ENCODE results near the gene FAT1.
"Not testable (repeated sequence)": the region's sequence is repeated elsewhere in the genome, so short reads cannot be mapped to it uniquely, and the experiment has no call there.

Gene FAT1

GRCh38 chr4:186723292-186724057 is at the start of gene FAT1:
FAT1 (minus strand) TSS chr4:186723856; CDS start chr4:186709827, 14,029 bp downstream.
- no peak for DNase-seq

- DNase-seq = no peak
Observed at GRCh38 chr4:186772936-186773487, 49.4 kb upstream of the FAT1 start.

- DNase-seq = no peak
Observed at GRCh38 chr4:186771624-186772023, 48.0 kb upstream of the FAT1 start.

- no peak for DNase-seq
Observed at GRCh38 chr4:186770481-186771175, 47.0 kb upstream of the FAT1 start.

- no peak for DNase-seq
Observed at GRCh38 chr4:186767794-186768193, 44.1 kb upstream of the FAT1 start.

GRCh38 chr4:186765673-186766546 is 42.3 kb upstream of the FAT1 start:
- no peak for DNase-seq

GRCh38 chr4:186765138-186765537 is 41.5 kb upstream of the FAT1 start:
- DNase-seq = no peak

- DNase-seq = no peak
Observed at GRCh38 chr4:186764457-186764856, 40.8 kb upstream of the FAT1 start.

GRCh38 chr4:186762865-186763264 is 39.2 kb upstream of the FAT1 start:
- no peak for DNase-seq

GRCh38 chr4:186762361-186762760 is 38.7 kb upstream of the FAT1 start:
- DNase-seq = no peak

- DNase-seq = not testable (repeated sequence)
Observed at GRCh38 chr4:186761956-186762355, 38.3 kb upstream of the FAT1 start.

- DNase-seq = no peak
Observed at GRCh38 chr4:186761393-186761792, 37.7 kb upstream of the FAT1 start.

GRCh38 chr4:186760576-186760975 is 36.9 kb upstream of the FAT1 start:
- DNase-seq = no peak

- no peak for DNase-seq
Observed at GRCh38 chr4:186759990-186760389, 36.3 kb upstream of the FAT1 start.

GRCh38 chr4:186758929-186759682 is 35.5 kb upstream of the FAT1 start:
- no peak for DNase-seq

GRCh38 chr4:186757696-186758355 is 34.2 kb upstream of the FAT1 start:
- no peak for DNase-seq

- DNase-seq = not testable (repeated sequence)
Observed at GRCh38 chr4:186756550-186756949, 32.9 kb upstream of the FAT1 start.

- no peak for DNase-seq
Observed at GRCh38 chr4:186755550-186756519, 32.2 kb upstream of the FAT1 start.

GRCh38 chr4:186754976-186755375 is 31.3 kb upstream of the FAT1 start:
- DNase-seq = no peak

- no peak for DNase-seq
Observed at GRCh38 chr4:186752325-186752724, 28.7 kb upstream of the FAT1 start.

Data from NCI-H1436 (cell line).